ENCODE data around the gene TLE3.

DNA sequence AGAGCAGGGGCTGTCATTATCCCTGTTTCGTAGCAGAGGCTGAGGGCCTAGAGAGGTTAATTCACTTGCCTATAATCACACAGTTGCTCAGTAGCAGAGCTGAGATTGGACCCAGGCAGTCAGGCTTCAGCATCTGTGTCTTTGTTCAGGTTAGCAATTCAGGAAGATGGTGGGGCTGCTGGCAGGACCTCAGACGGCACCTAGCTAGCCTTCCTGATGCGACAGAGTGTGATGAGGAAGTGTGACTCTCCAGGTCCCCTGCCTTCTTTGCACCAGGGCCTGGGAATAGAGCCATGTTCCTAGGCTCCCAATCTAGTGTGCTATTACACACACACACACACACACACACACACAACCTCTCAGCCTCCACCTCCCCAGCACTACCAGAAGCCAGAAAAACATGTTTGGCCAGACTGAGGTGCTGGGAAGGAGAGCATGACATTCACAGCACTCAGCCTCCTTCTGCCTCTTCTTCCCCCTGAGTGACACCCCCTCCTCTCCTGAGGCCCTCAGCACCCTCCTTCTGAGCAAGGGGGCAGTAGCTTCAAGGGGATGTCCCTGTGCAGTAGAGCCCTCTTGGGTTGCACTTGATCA is 88.9 kb downstream of the TLE3 start:
- TF ChIP-seq, protein P1, sequence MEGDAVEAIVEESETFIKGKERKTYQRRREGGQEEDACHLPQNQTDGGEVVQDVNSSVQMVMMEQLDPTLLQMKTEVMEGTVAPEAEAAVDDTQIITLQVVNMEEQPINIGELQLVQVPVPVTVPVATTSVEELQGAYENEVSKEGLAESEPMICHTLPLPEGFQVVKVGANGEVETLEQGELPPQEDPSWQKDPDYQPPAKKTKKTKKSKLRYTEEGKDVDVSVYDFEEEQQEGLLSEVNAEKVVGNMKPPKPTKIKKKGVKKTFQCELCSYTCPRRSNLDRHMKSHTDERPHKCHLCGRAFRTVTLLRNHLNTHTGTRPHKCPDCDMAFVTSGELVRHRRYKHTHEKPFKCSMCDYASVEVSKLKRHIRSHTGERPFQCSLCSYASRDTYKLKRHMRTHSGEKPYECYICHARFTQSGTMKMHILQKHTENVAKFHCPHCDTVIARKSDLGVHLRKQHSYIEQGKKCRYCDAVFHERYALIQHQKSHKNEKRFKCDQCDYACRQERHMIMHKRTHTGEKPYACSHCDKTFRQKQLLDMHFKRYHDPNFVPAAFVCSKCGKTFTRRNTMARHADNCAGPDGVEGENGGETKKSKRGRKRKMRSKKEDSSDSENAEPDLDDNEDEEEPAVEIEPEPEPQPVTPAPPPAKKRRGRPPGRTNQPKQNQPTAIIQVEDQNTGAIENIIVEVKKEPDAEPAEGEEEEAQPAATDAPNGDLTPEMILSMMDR (IDR thresholded peaks at IDR 0.05; ENCODE audit: insufficient read depth, low read length, poor library complexity, severe bottlenecking): no peak
- TF ChIP-seq EZH2phosphoT487 (conservative IDR thresholded peaks at IDR 0.05; ENCODE audit: low read length): no peak
